ENCODE data around the gene RSPRY1. TPM values are rescaled to one million over a fixed set of nuclear protein-coding genes. Genes with fewer than 3 reads are reported as not detected.

The RSPRY1 gene
- total RNA-seq, 1 donor from 2014 or later = 34.9 TPM

- TF ChIP-seq CTCF (IDR thresholded peaks at IDR 0.05) = no peak
- no peak for ATAC-seq
Measured at GRCh38 chr16:57226701-57227621, 40.8 kb downstream of the RSPRY1 start.

DNA sequence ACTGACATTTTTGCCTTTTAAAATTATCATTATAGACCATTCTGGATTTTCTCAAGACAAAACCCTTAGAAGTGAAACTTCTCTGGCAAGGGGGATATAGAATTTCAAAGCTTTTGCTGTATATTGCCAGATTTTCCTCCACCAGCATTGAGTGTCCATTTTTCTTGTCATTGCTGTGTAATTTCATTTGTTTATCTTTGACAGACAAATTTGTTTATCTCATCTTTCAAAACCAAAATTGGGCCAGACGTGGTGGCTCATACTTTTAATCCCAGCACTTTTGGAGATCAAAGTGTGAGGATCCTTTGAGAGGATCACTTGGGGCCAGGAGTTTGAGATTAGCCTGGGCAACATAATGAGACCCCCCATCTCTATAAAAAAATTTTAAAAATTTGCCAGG is 43.0 kb downstream of the RSPRY1 start:
- DNase-seq = no peak
- H3K27me3 ChIP-seq (ENCODE audit: low read depth) = no peaks in the 10 kb centered on the region
- no peak overlapping the region for H3K4me3 ChIP-seq
- ATAC-seq = no peak
- H3K27ac ChIP-seq = no peak overlapping the region
- intact Hi-C loops (cut with DNase I) = no loop called here
- H3K36me3 ChIP-seq = peaks cover 100% of the 10 kb centered on the region
- no peaks in the 10 kb centered on the region for H3K9me3 ChIP-seq
- no peak for TF ChIP-seq CTCF (IDR thresholded peaks at IDR 0.05)
- no peaks in the 10 kb centered on the region for H3K4me1 ChIP-seq

More at GRCh38 chr16:57226701-57227621, 40.8 kb downstream of the RSPRY1 start:
- intact Hi-C loops (cut with DNase I) = no loop called here
- no peak for DNase-seq
- no peaks in the 10 kb centered on the region for H3K4me1 ChIP-seq
- no peaks in the 10 kb centered on the region for H3K27me3 ChIP-seq (ENCODE audit: low read depth)
- H3K27ac ChIP-seq = no peak overlapping the region
- peaks cover 100% of the 10 kb centered on the region for H3K36me3 ChIP-seq
- H3K9me3 ChIP-seq = no peaks in the 10 kb centered on the region
- no peak overlapping the region for H3K4me3 ChIP-seq

DNA sequence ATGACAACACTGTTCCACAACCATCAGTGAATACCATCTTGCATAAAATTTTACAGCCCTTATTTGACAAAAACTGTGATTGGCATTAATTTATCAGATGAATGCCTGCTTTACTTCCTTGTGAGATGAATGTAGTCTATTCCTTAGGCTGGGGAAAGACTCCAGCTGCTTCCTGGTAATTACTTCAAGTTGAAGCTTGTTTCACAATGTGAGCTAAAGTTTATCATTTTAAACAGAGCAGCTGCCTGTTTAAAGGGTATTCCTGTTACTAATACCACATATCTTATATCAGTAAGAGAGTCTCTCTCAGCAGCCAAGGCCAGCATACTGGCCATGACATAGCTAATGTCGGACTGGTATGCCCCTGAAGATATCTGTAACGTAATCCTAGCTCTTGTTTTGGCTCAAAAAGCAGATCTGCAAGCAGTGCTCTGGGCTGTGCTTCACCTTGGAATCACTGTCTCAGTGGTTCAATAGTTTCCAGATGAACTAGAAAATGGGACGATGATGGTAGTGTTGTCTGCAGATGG is 45.8 kb downstream of the RSPRY1 start:
- H3K4me1 ChIP-seq = peaks cover 11% of the 10 kb centered on the region
- H3K9me3 ChIP-seq = no peaks in the 10 kb centered on the region
- peaks cover 98% of the 10 kb centered on the region for H3K36me3 ChIP-seq
- no peaks in the 10 kb centered on the region for H3K27me3 ChIP-seq (ENCODE audit: low read depth)
- no peak for TF ChIP-seq CTCF (IDR thresholded peaks at IDR 0.05)
- DNase-seq = no peak
- H3K27ac ChIP-seq = no peak overlapping the region
- no peak overlapping the region for H3K4me3 ChIP-seq
- ATAC-seq = no peak
- intact Hi-C loops (cut with DNase I) = no loop called here

DNA sequence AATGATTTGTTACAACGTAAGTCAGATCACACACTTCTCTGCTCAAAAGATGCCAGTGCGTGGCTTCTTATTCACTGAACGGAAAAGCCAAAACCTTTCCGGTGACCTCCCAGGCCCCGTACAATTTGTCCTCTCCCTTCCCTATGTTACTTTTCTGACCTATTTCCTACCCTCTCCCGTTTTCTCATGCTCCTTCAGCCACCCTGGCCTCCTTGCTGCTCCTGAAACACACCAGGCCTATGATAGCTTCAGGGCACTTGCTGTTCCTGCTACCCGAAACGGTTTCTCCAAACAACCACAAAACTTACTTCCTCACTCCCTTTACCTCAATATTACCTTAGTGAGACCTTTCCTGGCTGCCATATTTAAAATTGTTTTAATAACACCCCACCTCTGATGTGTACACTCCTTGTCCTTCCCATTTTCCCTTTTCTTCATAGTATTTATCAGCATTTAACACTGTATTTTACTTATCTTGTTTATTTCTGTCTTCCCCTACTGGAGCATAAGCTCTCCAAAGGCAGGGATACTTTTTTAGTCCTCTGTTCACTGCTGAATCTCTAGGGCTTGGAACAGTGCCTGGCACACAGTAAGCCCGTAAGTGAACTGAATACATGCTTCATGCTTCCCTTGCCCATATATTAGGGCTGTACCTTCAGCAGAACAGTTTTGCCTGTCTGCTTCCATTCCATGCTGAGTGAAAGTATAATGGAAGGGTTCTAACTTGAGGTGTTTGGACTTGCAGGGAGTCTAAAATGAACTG is 48.0 kb downstream of the RSPRY1 start:
- intact Hi-C loops (cut with DNase I) = no loop called here
- ATAC-seq = no peak

More for the DNA sequence above, 48.0 kb downstream of the RSPRY1 start:
- Histone ChIP-seq H3K27me3 (ENCODE audit: low read depth) (no peaks in the 10 kb centered on the region), H3K27ac (no peak overlapping the region), H3K9me3 (no peaks in the 10 kb centered on the region), H3K4me1 (peaks cover 11% of the 10 kb centered on the region), H3K4me3 (no peak overlapping the region), H3K36me3 (peaks cover 94% of the 10 kb centered on the region)
- no peak for TF ChIP-seq CTCF (IDR thresholded peaks at IDR 0.05)
- DNase-seq = no peak
